Lower lobe of right lung (tissue), 2 donors: ENCODE results near the gene CCAR1. TPM values are rescaled to one million over a fixed set of nuclear protein-coding genes. Genes with fewer than 3 reads are reported as not detected.
"Not testable (repeated sequence)": the region's sequence is repeated elsewhere in the genome, so short reads cannot be mapped to it uniquely, and the experiment has no call there.

ENCODE experiments used
- ATAC-seq, 2 donors: fragments of 200-7000 bp; cut with Tn5 transposase; one replicate each; pipeline ENCODE4 v1.9.1; 2020 to 2022; ENCODE audit warnings: mild to moderate bottlenecking in 2 of 2, moderate library complexity in 2 of 2
- DNase-seq: peaks from one replicate; pipeline ENCODE4 v3.0.0-alpha.2; 2020
- H3K27ac ChIP-seq: fragments of 200-600 bp; one replicate; pipeline ENCODE4 v1.8.0; 2022
- H3K27me3 ChIP-seq: fragments of 200-600 bp; one replicate; pipeline ENCODE4 v1.8.0; 2022; ENCODE audit warnings: low read depth
- H3K36me3 ChIP-seq: fragments of 200-600 bp; one replicate; pipeline ENCODE4 v1.8.0; 2022; ENCODE audit warnings: mild to moderate bottlenecking
- H3K4me1 ChIP-seq: fragments of 200-600 bp; one replicate; pipeline ENCODE4 v1.8.0; 2022
- H3K4me3 ChIP-seq: fragments of 200-600 bp; one replicate; pipeline ENCODE4 v1.8.0; 2022; ENCODE audit warnings: mild to moderate bottlenecking
- H3K9me3 ChIP-seq: fragments of 200-600 bp; one replicate; pipeline ENCODE4 v1.8.0; 2022
- intact Hi-C: fragments of 100-400 bp; cut with DNase I; formaldehyde crosslinking; loops from one replicate; pipeline ENCODE4 v1.11.0; 2022
- total RNA-seq: library from RNA; stranded (reverse); fragmentation: NEBNext Ultra II Directional; extraction: Animal tissue kit (Norgen Biotek cat#: 25700); gene quantifications from one replicate; pipeline ENCODE4 v1.2.1, GENCODE V29; 2021
- TF ChIP-seq, protein P1 (sequence below): fragments of 200-600 bp; IDR thresholded peaks from one replicate; pipeline ENCODE4 v1.8.0; 2022; ENCODE audit warnings: antibody characterized with exemption, mild to moderate bottlenecking
- donor health status: DM: no; HTN: yes; CAD: no; lungs with severe emphysema.

CCAR1 gene
- total RNA-seq, 1 donor from 2014 or later, result 52.9 TPM

DNA sequence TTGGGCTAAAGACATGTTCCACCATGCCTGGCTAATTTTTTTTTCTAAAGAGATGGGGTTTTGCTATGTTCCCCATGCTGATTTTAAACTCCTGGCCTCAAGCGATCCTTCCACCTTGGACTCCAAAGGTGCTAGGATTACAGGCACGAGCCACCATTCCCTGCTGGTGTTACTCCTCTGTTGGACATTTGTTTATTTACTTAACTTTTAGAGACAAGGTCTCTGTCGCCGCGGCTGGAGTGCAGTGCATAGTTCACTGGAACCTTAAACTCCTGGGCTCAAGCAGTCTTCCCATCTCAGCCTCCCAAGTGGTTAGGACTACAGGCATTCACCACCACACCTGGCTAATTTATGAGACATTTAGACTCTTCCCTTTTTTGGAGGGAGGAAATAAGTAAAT lies 38.9 kb downstream of the CCAR1 start:
- no peak overlapping the region for H3K4me3 ChIP-seq
- ATAC-seq (no peak), DNase-seq (no peak)
- H3K27ac ChIP-seq, result no peak overlapping the region
- H3K9me3 ChIP-seq, result no peaks in the 10 kb centered on the region
- no peaks in the 10 kb centered on the region for H3K4me1 ChIP-seq
- intact Hi-C loops, result no loop called here
- peaks cover 98% of the 10 kb centered on the region for H3K36me3 ChIP-seq
- TF ChIP-seq, protein P1, sequence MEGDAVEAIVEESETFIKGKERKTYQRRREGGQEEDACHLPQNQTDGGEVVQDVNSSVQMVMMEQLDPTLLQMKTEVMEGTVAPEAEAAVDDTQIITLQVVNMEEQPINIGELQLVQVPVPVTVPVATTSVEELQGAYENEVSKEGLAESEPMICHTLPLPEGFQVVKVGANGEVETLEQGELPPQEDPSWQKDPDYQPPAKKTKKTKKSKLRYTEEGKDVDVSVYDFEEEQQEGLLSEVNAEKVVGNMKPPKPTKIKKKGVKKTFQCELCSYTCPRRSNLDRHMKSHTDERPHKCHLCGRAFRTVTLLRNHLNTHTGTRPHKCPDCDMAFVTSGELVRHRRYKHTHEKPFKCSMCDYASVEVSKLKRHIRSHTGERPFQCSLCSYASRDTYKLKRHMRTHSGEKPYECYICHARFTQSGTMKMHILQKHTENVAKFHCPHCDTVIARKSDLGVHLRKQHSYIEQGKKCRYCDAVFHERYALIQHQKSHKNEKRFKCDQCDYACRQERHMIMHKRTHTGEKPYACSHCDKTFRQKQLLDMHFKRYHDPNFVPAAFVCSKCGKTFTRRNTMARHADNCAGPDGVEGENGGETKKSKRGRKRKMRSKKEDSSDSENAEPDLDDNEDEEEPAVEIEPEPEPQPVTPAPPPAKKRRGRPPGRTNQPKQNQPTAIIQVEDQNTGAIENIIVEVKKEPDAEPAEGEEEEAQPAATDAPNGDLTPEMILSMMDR, result no peak
- H3K27me3 ChIP-seq, result no peaks in the 10 kb centered on the region

DNA sequence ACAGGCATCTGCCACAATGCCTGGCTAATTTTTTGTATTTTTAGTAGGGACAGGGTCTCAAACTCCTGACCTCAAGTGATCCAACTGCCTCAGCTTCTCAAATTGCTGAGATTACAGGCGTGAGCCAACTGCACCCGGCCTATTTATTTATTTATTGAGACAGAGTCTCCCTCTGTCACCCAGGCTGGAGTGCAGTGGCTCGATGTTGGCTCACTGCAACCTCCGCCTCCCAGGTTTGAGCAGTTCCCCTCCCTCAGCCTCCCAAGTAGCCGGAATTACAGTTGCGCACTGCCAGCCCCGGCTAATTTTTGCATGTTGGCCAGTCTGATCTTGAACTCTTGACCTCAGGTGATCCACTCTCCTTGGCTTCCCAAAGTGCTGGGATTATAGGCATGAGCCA lies 46.4 kb downstream of the CCAR1 start:
- H3K4me3 ChIP-seq, H3K4me1 ChIP-seq, H3K27ac ChIP-seq, ATAC-seq, intact Hi-C loops, H3K27me3 ChIP-seq, DNase-seq, H3K9me3 ChIP-seq: not testable (repeated sequence)
- H3K36me3 ChIP-seq, result peaks cover 100% of the 10 kb centered on the region

DNA sequence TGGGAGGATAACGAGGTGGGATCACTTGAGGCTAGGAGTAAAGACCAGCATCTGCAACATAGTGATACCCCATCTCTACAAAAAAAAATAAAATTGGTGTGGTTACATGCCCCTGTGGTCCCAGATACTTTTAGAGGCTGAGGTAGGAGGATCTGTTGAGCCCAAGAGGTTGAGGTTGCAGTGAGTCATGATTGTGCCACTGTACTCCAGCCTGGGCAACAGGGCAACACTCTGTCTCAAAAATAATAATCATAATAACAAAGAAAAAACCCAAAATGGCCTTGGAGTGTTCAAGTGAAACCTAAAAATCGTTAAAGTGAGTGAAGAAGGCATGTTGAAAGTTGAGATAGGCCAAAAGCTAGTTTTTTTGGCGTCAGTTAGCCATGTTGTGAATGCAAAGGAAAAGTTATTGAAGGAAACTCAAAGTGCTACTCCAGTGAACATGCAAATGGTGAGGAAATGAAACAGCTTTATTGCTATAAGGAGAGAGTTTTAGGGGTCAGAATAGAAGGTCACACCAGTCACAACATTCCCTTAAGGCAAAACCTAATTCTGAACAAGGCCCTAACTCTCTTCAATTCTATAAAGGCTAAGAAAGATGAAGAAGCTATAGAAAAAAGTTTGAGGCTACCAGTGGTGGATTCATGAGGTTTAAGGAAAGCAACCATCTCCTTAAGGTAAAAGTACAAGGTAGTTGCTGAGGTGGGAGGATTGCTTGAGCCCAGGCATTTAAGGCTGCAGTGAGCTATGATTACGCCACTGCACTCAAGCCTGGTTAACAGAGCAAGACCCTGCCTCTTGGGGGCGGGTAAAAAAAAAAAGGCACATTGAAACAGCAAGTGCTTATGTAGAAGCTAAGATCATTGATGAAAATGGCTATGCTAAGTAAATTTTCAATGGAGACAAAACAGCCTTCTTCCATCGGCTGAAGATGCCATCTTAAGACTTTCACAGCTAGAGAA lies 60.9 kb downstream of the CCAR1 start:
- Histone ChIP-seq H3K27ac (no peak overlapping the region), H3K4me3 (no peak overlapping the region), H3K36me3 (peaks cover 95% of the 10 kb centered on the region), H3K27me3 (no peaks in the 10 kb centered on the region), H3K9me3 (no peaks in the 10 kb centered on the region), H3K4me1 (no peaks in the 10 kb centered on the region)
- ATAC-seq, result no peak
- DNase-seq, result no peak
- intact Hi-C loops, result no loop called here
- TF ChIP-seq, protein P1, result no peak

DNA sequence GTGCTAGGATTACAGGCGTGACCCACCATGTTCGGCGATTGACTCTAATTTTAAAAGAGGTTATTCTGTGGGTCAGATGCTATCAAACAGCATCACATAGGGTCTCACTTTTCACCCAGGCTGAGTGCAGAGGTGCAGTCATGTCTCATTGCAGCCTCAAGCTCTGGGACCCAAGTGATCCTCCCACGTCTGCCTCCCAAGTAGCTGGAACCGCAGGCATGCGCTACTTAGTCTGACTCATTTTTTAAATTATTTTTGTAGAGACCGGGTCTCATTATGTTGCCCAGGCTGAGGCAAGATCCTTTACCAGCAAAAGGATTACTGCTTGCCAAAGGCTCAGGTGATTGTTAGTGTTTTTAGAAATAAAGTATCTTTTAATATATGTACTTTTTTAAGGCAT lies 63.4 kb downstream of the CCAR1 start:
- Histone ChIP-seq H3K36me3 (peaks cover 95% of the 10 kb centered on the region), H3K9me3 (no peaks in the 10 kb centered on the region), H3K4me3 (no peak overlapping the region), H3K27ac (no peak overlapping the region), H3K4me1 (no peaks in the 10 kb centered on the region), H3K27me3 (no peaks in the 10 kb centered on the region)
- TF ChIP-seq, protein P1, result no peak
- ATAC-seq, result no peak
- intact Hi-C loops, result no loop called here
- DNase-seq, result no peak

DNA sequence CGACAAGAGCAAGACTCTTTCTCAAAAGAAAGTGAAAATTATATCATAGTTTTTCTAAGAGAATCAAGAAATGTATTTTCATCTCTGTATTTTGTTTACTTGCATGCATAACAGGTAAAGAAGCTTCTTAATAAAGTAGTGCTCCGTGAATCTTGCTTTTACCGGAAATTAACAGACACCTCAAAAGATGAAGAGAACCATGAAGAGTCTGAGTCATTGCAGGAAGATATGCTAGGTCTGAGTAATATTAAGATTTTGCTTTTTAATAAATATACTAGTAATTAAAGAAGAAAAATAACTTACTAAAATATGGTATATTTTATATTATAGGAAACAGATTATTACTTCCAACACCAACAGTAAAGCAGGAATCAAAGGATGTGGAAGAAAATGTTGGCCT lies 66.8 kb downstream of the CCAR1 start:
- Histone ChIP-seq H3K27ac (no peak overlapping the region), H3K4me3 (no peak overlapping the region), H3K27me3 (no peaks in the 10 kb centered on the region), H3K4me1 (no peaks in the 10 kb centered on the region), H3K9me3 (no peaks in the 10 kb centered on the region), H3K36me3 (peaks cover 98% of the 10 kb centered on the region)
- intact Hi-C loops, result no loop called here
- TF ChIP-seq, protein P1, result no peak
- no peak for ATAC-seq
- DNase-seq, result no peak

DNA sequence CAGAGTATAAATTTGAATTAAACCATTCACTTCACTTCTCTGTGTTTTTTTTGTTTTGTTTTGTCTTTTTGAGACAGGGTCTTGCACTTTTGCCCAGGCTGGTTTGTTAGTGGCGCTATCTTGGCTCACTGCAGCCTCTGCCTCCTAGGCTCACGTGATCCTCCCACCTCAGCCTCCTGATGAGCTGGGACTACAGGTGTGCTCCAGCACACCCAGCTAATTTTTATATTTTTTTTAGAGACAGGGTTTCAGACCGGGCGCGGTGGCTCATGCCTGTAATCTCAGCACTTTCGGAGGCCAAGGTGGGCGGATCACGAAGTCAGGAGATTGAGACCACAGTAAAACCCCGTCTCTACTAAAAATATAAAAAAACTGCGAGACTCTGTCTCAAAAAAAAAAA lies 69.4 kb downstream of the CCAR1 start:
- no peaks in the 10 kb centered on the region for H3K4me1 ChIP-seq
- DNase-seq, result no peak
- H3K36me3 ChIP-seq, result peaks cover 100% of the 10 kb centered on the region
- no peak overlapping the region for H3K27ac ChIP-seq
- TF ChIP-seq, protein P1, result no peak
- no peaks in the 10 kb centered on the region for H3K27me3 ChIP-seq
- H3K4me3 ChIP-seq, result no peak overlapping the region
- ATAC-seq, result no peak
- intact Hi-C loops, result no loop called here
- H3K9me3 ChIP-seq, result no peaks in the 10 kb centered on the region
